ENCODE results near the gene XYLT1.

XYLT1 gene

GRCh38 chr16:17469011-17469740 is 1.6 kb downstream of the XYLT1 start:
- no peak for TF ChIP-seq CTCF (IDR thresholded peaks at IDR 0.05; ENCODE audit: borderline replicate concordance, control extremely low read depth, extremely low read depth, insufficient read depth, missing control alignments)
- in situ Hi-C loops (cut with MboI; ENCODE audit: low sequenced_read_pairs, unreplicated experiment) = loop anchor here (25.0 kb wide), 2 partner anchors 432 to 607 kb away; no protein-coding TSS in a partner anchor
- DNase-seq (ENCODE audit: low spot score) = no peak

DNA sequence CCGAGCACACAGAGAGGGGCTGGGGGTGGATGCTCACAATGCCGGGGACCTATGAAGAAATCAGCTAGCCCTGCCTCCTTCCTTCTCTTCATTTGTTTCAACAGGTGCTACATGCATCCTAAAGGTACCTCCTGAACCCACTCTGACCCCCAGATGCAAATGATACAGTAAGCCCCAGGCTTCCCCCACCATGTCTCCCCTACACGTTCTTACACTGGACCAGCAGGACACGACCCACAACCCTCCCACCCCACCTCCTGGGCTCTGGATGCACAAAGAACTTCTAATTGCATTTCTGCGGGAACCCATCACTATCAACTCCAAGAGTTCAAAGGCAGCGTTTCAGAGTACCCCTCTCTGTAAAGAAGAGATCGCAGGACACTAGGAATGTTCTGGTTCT is 2.1 kb downstream of the XYLT1 start:
- in situ Hi-C loops (cut with MboI; ENCODE audit: low sequenced_read_pairs, unreplicated experiment) = loop anchor here (25.0 kb wide), 2 partner anchors 431 to 606 kb away; no protein-coding TSS in a partner anchor

GRCh38 chr16:17467923-17468540 is 2.7 kb downstream of the XYLT1 start:
- DNase-seq (ENCODE audit: low spot score) = no peak
- in situ Hi-C loops (cut with MboI; ENCODE audit: low sequenced_read_pairs, unreplicated experiment) = loop anchor here (25.0 kb wide), 2 partner anchors 431 to 606 kb away; no protein-coding TSS in a partner anchor

More for the DNA sequence above, 2.1 kb downstream of the XYLT1 start:
- no peak for DNase-seq (ENCODE audit: low spot score)
- TF ChIP-seq CTCF (IDR thresholded peaks at IDR 0.05; ENCODE audit: borderline replicate concordance, control extremely low read depth, extremely low read depth, insufficient read depth, missing control alignments) = no peak

GRCh38 chr16:17466876-17467275 is 3.9 kb downstream of the XYLT1 start:
- TF ChIP-seq CTCF (IDR thresholded peaks at IDR 0.05; ENCODE audit: borderline replicate concordance, control extremely low read depth, extremely low read depth, insufficient read depth, missing control alignments) = no peak
- no peak for DNase-seq (ENCODE audit: low spot score)
- in situ Hi-C loops (cut with MboI; ENCODE audit: low sequenced_read_pairs, unreplicated experiment) = loop anchor here (25.0 kb wide), 2 partner anchors 430 to 605 kb away; no protein-coding TSS in a partner anchor

More at GRCh38 chr16:17467923-17468540, 2.7 kb downstream of the XYLT1 start:
- TF ChIP-seq CTCF (IDR thresholded peaks at IDR 0.05; ENCODE audit: borderline replicate concordance, control extremely low read depth, extremely low read depth, insufficient read depth, missing control alignments) = peak; percentile 84

DNA sequence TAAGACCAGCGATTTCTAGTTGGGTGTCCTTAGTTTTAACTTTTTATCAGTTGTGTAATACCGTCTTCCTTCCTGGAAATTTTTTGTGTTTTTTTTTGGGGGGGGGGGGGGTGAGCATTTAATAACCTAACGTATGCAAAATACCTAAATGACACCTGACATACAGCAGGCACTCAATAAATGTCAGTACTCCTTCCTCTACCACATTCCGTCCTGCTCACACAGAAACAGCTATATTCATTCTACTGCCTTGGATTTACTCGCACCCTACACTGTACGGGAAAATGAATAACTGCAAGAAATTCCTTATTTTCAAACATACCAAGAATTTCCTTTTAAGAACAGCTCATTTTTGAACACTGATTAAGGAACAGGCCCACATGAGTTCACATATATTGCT is 5.3 kb downstream of the XYLT1 start:
- in situ Hi-C loops (cut with MboI; ENCODE audit: low sequenced_read_pairs, unreplicated experiment) = loop anchor here (25.0 kb wide), 2 partner anchors 428 to 603 kb away; no protein-coding TSS in a partner anchor
- DNase-seq (ENCODE audit: low spot score) = no peak
- no peak for TF ChIP-seq CTCF (IDR thresholded peaks at IDR 0.05; ENCODE audit: borderline replicate concordance, control extremely low read depth, extremely low read depth, insufficient read depth, missing control alignments)

DNA sequence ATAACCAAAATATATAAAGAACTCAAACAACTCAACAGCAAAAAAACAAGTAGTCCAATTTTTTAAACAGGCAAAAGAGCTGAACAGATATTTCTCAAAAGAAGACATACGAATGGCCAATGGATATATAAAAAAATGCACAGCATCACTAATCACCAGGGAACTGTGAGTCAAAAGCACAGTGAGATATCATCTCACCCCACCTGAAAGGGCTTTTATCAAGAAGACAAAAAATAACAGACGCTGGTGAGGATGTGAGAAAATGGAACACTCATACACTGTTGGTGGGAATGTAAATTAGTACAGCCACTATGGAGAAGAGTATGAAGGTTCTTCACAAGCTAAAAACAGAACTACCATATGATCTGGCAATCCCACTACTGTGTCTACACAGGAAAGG is 7.4 kb downstream of the XYLT1 start:
- in situ Hi-C loops (cut with MboI; ENCODE audit: low sequenced_read_pairs, unreplicated experiment) = loop anchor here (25.0 kb wide), 2 partner anchors 426 to 601 kb away; no protein-coding TSS in a partner anchor
- TF ChIP-seq CTCF (IDR thresholded peaks at IDR 0.05; ENCODE audit: borderline replicate concordance, control extremely low read depth, extremely low read depth, insufficient read depth, missing control alignments) = no peak
- no peak for DNase-seq (ENCODE audit: low spot score)
